ENCODE data around the gene LSM14A.

Gene LSM14A

GRCh38 chr19:34184880-34185491 lies 12.7 kb downstream of the LSM14A start:
- Mint-ChIP-seq H3K27ac (peak overlapping the region; percentile 64), H3K4me3 (no peak overlapping the region), H3K36me3 (ENCODE audit: low read depth) (peaks cover 48% of the 10 kb centered on the region), H3K4me1 (peaks cover 37% of the 10 kb centered on the region), H3K27me3 (ENCODE audit: low read depth, poor library complexity) (no peaks in the 10 kb centered on the region), H3K9me3 (peaks cover 4% of the 10 kb centered on the region)
- DNase-seq: no peak
- TF ChIP-seq CTCF (IDR thresholded peaks at IDR 0.05): no peak

DNA sequence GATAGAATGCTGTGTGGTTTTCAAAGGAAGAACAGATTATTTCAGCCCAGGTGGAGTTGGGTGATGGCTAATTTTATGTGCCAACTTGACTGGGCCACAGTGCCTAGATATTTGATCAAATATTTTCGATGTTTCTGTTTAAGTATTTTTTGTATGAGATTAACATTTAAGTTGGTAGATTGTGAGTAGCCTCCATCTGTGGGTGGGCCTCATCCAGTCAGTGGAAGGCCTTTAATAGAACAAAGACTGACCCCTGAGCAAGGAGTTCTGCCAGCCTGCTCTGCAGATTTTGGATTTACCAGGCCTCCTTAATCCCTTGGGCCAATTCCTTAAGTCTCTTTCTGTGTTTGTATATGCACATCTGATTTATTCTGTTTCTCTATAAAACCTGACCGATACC lies 13.9 kb downstream of the LSM14A start:
- H3K9me3 Mint-ChIP-seq: peaks cover 4% of the 10 kb centered on the region
- no peak for DNase-seq
- no peak overlapping the region for H3K27ac Mint-ChIP-seq
- no peak overlapping the region for H3K4me3 Mint-ChIP-seq
- H3K4me1 Mint-ChIP-seq: peaks cover 37% of the 10 kb centered on the region
- H3K27me3 Mint-ChIP-seq (ENCODE audit: low read depth, poor library complexity): no peaks in the 10 kb centered on the region
- H3K36me3 Mint-ChIP-seq (ENCODE audit: low read depth): peaks cover 37% of the 10 kb centered on the region
- TF ChIP-seq CTCF (IDR thresholded peaks at IDR 0.05): no peak

- no peak overlapping the region for H3K27ac Mint-ChIP-seq
- DNase-seq: no peak
- H3K36me3 Mint-ChIP-seq (ENCODE audit: low read depth): peaks cover 29% of the 10 kb centered on the region
- peaks cover 4% of the 10 kb centered on the region for H3K9me3 Mint-ChIP-seq
- TF ChIP-seq CTCF (IDR thresholded peaks at IDR 0.05): no peak
- H3K27me3 Mint-ChIP-seq (ENCODE audit: low read depth, poor library complexity): no peaks in the 10 kb centered on the region
- H3K4me3 Mint-ChIP-seq: no peak overlapping the region
- peaks cover 38% of the 10 kb centered on the region for H3K4me1 Mint-ChIP-seq
Measured at GRCh38 chr19:34187011-34187410, 14.7 kb downstream of the LSM14A start.

DNA sequence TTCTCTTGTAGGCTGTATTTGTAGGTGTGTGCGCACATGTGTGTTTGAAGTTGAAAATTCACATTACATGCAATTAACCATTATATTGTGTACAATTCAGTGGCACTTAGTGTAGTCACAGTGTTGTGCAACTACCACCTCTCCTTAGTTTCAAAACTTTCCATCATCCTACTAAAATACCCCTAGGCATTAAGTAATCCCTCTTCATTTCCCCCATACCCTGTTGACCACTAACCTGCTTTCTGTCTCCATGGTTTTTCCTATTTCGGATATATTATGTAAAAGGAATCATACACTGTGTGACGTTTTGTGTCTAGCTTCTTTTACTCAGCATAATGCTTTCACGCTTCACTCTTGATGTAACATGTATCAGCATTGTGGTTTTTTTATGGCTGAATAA lies 16.1 kb downstream of the LSM14A start:
- Mint-ChIP-seq H3K4me1 (peaks cover 35% of the 10 kb centered on the region), H3K4me3 (no peak overlapping the region), H3K36me3 (ENCODE audit: low read depth) (peaks cover 18% of the 10 kb centered on the region), H3K9me3 (peaks cover 4% of the 10 kb centered on the region), H3K27ac (no peak overlapping the region), H3K27me3 (ENCODE audit: low read depth, poor library complexity) (no peaks in the 10 kb centered on the region)
- no peak for DNase-seq
- no peak for TF ChIP-seq CTCF (IDR thresholded peaks at IDR 0.05)

GRCh38 chr19:34189199-34189916 lies 17.1 kb downstream of the LSM14A start:
- no peak overlapping the region for H3K4me3 Mint-ChIP-seq
- peaks cover 4% of the 10 kb centered on the region for H3K9me3 Mint-ChIP-seq

More at GRCh38 chr19:34189199-34189916, 17.1 kb downstream of the LSM14A start:
- Mint-ChIP-seq H3K27me3 (ENCODE audit: low read depth, poor library complexity) (no peaks in the 10 kb centered on the region), H3K36me3 (ENCODE audit: low read depth) (peaks cover 27% of the 10 kb centered on the region), H3K4me1 (peaks cover 35% of the 10 kb centered on the region), H3K27ac (no peak overlapping the region)
- no peak for DNase-seq
- no peak for TF ChIP-seq CTCF (IDR thresholded peaks at IDR 0.05)

All from nephron progenitor cell (in vitro differentiated cells).